Left lung (tissue), 10 donors: ENCODE data around the gene GCH1. TPM values are rescaled to one million over a fixed set of nuclear protein-coding genes. Genes with fewer than 3 reads are reported as not detected.

ENCODE experiments used
- ATAC-seq: fragments of 200-7000 bp; cut with Tn5 transposase; one replicate; pipeline ENCODE4 v1.9.1; 2020; ENCODE audit warnings: moderate library complexity
- DNase-seq, 4 donors: peaks; one replicate each; pipeline ENCODE4 v3.0.0-alpha.2; 2013 to 2020
- H3K27ac ChIP-seq, 2 donors: fragments of 200-600 bp; sonication (generic) in 1 of 2; one replicate each; pipeline versions ENCODE4 v1.5.0 to v1.8.0; 2020 to 2021
- H3K27me3 ChIP-seq, 2 donors: fragments of 200-600 bp; sonication (generic) in 1 of 2; one replicate each; pipeline versions ENCODE4 v1.5.0 to v1.8.0; 2020 to 2021
- H3K36me3 ChIP-seq, 2 donors: fragments of 200-600 bp; sonication (generic) in 1 of 2; one replicate each; pipeline versions ENCODE4 v1.5.0 to v1.8.0; 2020 to 2021
- H3K4me1 ChIP-seq, 2 donors: fragments of 200-600 bp; one replicate each; pipeline ENCODE4 v1.8.0; 2021
- H3K4me3 ChIP-seq, 2 donors: fragments of 200-600 bp; sonication (generic) in 1 of 2; one replicate each; pipeline versions ENCODE4 v1.5.0 to v1.8.0; 2020 to 2021; ENCODE audit warnings: mild to moderate bottlenecking in 1 of 2
- H3K9me3 ChIP-seq, 2 donors: fragments of 200-600 bp; sonication (generic) in 1 of 2; one replicate each; pipeline versions ENCODE4 v1.5.0 to v1.8.0; 2020 to 2021
- intact Hi-C, 2 donors: fragments of 100-400 bp; cut with DNase I; formaldehyde crosslinking; loops; one replicate each; pipeline versions ENCODE4 v1.11.2 to v1.14.2; 2022
- microRNA-seq, 2 donors: library from miRNA; unstranded; fragments of <30 nt; microRNA quantifications; one replicate each; pipeline ENCODE4, GENCODE V29; 2019
- polyA plus RNA-seq, 6 donors: library from polyadenylated mRNA; unstranded; fragments of 120-200 nt; gene quantifications; one replicate each; pipeline ENCODE4 v1.2.1, GENCODE V29; 2013; ENCODE audit not compliant: insufficient read length in 6 of 6
- total RNA-seq, 2 donors: library from RNA; stranded (reverse); fragmentation: NEBNext Ultra II Directional; extraction: Animal tissue kit (Norgen Biotek cat#: 25700); gene quantifications; one replicate each; pipeline ENCODE4 v1.2.1, GENCODE V29; 2021
- TF ChIP-seq, protein P1 (sequence below), 2 donors: fragments of 200-600 bp; sonication (generic) in 1 of 2; IDR thresholded peaks; one replicate each; pipeline versions ENCODE4 v1.5.0 to v1.8.0; 2021; ENCODE audit warnings: antibody characterized with exemption in 2 of 2
- donor health status: DM: no; HTN: yes; CAD: no.
- donor health status: DM: no; HTN: no; CAD: no.

Gene GCH1
- total and polyA plus RNA-seq, 8 donors, result 5.2 to 22.8 (median 6.9) TPM

DNA sequence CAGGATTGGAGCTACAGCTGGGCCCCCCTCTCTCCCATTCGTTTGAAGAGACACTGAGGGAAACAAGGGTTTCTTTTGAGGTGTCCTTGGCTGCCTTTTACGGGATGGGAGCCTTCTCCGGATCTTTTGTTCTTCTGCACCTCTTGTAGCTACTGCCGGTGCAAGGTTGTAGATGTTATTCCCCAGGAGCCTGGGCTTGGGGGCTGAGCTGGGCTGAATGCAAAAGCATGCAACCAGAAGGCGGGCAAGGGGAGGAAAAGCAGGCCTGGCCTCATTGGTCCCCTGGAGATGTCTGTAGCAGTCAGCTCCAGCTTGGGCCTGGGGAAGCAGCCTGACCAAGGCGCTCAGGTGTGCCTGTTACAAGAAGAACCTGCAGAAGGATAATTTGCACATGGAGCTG, 110.3 kb downstream of the GCH1 start:
- no peak for DNase-seq
- no peaks in the 10 kb centered on the region for H3K4me1 ChIP-seq

More for the DNA sequence above, 110.3 kb downstream of the GCH1 start:
- intact Hi-C loops, result no loop called here
- Histone ChIP-seq H3K36me3 (peaks cover 0 to 16% of the 10 kb centered on the region in 2 donors), H3K4me3 (no peak overlapping the region), H3K27ac (no peak overlapping the region), H3K27me3 (no peaks in the 10 kb centered on the region), H3K9me3 (peaks cover 2 to 10% of the 10 kb centered on the region in 2 donors)
- ATAC-seq, result no peak
- TF ChIP-seq, protein P1, sequence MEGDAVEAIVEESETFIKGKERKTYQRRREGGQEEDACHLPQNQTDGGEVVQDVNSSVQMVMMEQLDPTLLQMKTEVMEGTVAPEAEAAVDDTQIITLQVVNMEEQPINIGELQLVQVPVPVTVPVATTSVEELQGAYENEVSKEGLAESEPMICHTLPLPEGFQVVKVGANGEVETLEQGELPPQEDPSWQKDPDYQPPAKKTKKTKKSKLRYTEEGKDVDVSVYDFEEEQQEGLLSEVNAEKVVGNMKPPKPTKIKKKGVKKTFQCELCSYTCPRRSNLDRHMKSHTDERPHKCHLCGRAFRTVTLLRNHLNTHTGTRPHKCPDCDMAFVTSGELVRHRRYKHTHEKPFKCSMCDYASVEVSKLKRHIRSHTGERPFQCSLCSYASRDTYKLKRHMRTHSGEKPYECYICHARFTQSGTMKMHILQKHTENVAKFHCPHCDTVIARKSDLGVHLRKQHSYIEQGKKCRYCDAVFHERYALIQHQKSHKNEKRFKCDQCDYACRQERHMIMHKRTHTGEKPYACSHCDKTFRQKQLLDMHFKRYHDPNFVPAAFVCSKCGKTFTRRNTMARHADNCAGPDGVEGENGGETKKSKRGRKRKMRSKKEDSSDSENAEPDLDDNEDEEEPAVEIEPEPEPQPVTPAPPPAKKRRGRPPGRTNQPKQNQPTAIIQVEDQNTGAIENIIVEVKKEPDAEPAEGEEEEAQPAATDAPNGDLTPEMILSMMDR (IDR thresholded peaks at IDR 0.05), result no peak

Small RNA genes within 50 kb of the gene (microRNA-seq; reads per million reads assigned to microRNA genes)
- 0 reads per million in 2 donors for gene MIR4308

Other genes starting within 250 kb of the GCH1 start
- 1 to 10 TPM; 8.6 to 9.0 TPM for gene WDHD1, start 124.3 kb upstream of the GCH1 start, total RNA-seq
- 10 to 100 TPM; 14.8 to 22.3 (median 17.1) TPM for gene WDHD1, start 124.3 kb upstream of the GCH1 start, polyA plus RNA-seq
- 10 to 100 TPM; 20.7 to 31.8 TPM for gene SOCS4, start 124.4 kb upstream of the GCH1 start, total RNA-seq
- 10 to 100 TPM; 12.7 to 15.5 (median 14.1) TPM for gene SOCS4, start 124.4 kb upstream of the GCH1 start, polyA plus RNA-seq
- 10 to 100 TPM; 81.0 to 87.3 TPM for gene MAPK1IP1L, start 148.8 kb upstream of the GCH1 start, total RNA-seq
- gene MAPK1IP1L, start 148.8 kb upstream of the GCH1 start, polyA plus RNA-seq, result 10 to 100 TPM; 81.5 to 93.6 (median 87.2) TPM
- 100 to 1,000 TPM; 332 to 369 TPM for gene LGALS3, start 226.4 kb upstream of the GCH1 start, total RNA-seq
- 10 to 100 TPM; 41.2 to 54.3 (median 49.3) TPM for gene LGALS3, start 226.4 kb upstream of the GCH1 start, polyA plus RNA-seq